GOT3 (cell line): ENCODE data around the gene CEMIP.
"Not testable (repeated sequence)": the region's sequence is repeated elsewhere in the genome, so short reads cannot be mapped to it uniquely, and the experiment has no call there.

Experiments
- DNase-seq: peaks from one replicate; lab custom pipeline; 2025; ENCODE audit warnings: mixed read lengths; lab: John Stamatoyannopoulos, UW

The CEMIP gene

DNA sequence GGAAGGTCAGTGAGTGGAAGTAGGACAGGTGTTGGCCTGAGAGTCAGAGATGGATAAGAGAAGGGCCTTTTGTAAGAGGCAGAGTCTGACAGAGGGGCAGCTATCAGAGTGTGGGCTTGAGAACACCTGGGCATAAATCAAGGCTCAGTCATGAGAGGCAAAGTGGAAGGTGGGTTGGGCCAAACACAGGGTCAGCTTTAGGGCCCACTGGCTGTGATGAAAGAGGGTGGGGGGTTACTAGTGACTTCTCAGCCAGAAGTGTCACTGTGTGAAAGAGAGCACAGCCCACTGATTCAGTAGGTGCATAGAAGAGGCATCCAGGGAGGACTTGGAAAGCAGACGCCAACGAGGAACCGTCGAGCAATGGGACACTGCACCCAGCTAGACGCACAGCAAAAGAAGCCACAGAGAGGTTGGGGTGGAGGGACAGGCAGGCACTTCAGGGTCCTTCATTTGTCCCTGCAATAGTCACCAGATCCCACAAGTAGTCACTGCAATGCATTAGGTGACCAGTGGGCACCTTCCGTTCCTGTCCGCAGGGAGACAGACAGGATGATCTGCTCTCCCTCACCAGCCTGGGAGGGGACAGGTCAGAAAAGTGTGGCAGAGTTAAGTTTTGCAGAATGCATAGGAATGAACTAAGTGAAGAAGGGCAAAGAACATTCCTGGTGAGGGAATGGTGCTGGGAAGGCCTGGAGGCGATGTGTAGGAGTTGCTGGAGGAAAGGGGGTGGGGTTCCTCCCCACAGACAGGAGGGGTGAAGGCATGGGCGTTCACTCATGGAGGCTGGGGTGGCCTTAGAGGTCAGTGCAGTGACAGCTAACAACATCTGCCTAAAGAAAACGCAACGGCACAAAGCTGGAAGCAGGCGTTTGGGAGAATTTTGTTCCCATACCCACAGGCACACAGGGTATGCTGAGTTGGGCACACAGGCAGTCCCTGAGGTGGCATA lies 174.1 kb downstream of the CEMIP start:
- no peak for DNase-seq

DNA sequence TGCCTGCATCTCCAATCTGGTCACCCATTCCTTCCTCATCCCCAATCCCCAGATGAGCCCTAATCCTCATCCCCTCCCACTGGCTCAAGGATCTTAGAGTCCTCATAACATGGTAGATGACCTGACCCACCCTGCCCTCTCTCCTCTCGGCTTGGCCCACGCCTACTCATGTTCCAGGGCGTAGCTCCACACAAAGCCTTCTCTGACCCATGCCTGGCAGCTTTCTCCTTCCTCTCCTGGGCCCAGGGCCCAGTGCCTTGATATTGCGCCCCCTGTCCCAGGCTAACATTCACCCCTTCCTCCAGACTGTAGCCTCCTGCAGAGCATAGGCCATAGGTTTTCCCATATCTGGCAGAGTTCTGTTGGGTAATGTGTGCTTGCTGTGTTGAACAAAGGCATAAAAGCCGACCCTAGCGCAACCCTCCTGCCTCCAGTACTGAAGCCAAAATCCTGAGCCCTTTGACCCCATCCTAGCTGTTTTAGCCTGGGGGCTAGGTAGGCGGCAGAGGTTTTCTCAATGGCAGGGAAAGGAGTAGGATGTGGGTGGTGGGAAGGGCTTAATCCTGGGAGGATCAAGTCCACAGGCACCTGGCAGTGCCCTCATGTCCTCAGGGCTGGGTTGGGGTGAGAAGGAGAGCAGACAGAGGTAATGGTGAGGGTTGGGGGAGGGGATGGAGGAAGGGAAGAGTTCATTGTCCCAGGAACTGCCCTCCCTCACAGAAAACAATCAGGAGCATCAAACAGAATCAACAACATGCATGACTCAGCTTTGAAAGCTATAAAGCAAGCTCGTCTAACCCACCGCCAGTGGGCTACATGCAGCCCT lies 175.0 kb downstream of the CEMIP start:
- no peak for DNase-seq

DNA sequence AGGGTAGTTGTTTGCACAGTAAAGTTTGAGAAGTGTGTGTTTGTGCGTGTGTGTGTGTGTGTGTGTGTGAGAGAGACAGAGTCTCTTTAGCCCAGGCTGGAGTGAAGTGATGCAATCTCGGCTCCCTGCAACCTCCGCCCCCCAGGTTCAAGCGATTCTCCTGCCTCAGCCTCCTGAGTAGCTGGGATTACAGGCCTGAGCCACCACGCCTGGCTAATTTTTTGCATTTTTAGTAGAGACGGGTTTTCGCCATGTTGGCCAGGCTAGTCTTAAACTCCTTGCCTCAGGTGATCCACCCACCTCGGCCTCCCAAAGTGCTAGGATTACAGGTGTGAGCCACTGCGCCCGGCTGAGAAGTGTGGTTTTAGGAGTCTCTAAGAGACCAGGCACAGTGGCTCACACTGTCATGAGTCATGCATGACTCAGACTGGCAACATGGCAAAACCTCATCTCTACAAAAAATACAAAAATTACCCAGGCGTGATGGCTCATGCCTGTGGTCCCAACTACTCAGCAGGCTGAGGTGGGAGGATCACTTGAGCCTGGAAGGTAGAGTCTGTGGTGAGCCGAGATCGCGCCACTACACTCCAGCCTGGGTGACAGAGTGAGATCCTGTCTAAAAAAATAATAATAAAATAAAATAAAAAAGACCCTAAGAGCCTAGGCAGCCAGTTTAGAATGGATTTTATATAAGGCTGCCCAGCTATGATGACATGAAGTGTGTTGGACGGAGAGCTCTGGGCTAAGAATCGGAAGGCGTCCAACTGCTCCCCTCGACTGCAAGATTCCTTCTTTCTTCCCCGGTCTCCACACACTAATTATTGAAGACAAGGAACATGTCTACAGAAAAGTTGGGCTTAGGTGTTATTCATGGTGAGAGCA lies 176.6 kb downstream of the CEMIP start:
- DNase-seq: not testable (repeated sequence)

GRCh38 chr15:80957556-80957955 lies 178.4 kb downstream of the CEMIP start:
- no peak for DNase-seq

DNA sequence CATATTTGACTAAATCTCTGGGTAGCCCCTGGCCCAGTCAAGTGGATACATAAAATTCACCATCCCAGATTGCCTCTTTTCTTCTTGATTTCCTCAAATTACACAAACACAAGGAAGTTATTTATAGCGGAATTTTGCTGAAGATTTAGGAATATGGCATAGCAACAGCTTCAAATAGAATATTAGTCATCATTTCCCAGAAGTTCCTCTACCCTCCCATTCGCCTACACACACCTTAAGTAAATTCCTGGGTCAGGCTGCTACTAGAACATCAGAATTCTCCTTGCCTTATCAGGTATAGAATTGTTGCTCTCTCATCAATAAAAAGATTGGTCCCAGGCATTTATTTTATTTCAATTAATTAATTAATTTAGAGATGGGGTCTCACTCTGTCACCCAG lies 178.8 kb downstream of the CEMIP start:
- DNase-seq: no peak

DNA sequence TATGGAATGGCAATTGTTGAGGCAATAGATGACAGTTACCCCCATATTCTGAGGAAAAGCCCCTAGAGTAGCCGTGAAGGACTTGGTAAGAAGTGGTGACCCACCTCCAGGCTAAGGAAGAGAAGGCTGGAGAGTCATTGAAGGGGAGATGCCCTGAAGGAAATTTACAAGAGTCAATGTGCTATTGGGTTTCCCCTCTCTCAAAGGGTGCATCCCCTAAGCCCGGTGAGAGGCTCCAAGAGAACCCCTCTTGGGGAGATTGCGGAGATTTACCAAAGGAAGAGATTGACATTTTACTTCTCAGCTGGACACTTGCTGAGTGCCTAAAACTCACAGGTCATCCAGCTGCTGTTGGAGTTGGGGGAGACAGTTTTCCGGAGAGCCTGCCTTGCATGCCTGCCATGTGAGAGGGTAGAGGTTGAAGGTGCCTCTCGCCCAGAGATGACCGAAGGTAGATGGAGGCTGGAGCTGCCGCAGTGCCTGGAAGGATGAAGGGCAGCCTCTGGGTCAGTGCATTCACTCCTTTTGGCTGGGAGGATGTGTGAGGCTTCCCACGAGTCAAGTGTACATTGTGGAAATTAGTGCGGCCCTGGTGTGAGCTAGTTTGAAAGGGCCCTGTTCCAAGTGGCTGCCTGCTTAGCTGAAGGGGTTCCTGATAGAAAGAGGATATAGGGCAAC lies 179.8 kb downstream of the CEMIP start:
- no peak for DNase-seq

- DNase-seq: not testable (repeated sequence)
Observed at GRCh38 chr15:80965454-80965853, 186.3 kb downstream of the CEMIP start.

- DNase-seq: no peak
Observed at GRCh38 chr15:80966431-80967197, 187.4 kb downstream of the CEMIP start.

DNA sequence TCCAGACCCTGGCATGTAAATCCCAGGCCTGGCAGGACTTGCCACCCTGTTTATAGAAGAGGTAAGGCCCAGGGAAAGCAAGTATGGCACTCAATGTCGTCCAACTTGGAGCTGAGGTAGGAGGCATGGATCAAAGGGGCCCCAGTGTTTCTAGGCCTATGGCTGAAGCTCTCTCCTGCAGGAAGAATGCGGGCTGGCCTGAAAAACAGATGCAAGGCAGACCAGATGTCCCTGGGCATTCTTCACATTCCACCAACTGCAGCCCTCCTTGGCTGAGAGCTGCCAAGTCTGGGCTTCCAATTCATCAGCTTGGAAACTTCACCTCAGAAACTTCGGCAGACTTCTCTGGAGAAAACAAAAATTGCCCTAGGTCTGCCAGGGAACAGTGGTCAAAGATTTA lies 188.3 kb downstream of the CEMIP start:
- no peak for DNase-seq

- no peak for DNase-seq
Observed at GRCh38 chr15:80967991-80968510, 188.9 kb downstream of the CEMIP start.

DNA sequence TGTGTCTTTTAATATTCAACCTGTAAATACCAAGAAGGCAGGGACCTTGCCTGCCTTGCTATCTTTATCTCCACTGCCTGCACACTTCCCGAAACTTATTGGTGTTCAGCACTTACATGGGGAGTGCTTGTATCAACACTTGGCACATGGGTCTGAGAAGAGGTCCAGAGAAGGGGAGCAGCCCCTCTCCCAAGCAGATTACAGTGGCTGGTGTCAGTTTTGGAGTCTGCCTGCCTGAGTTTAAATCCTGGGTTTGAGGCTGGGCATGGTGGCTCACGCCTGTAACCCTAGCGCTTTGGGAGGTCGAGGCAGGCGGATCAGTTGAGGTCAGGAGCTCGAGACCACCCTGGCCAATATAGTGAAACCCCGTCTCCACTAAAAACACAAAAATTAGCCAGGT lies 190.1 kb downstream of the CEMIP start:
- no peak for DNase-seq

- no peak for DNase-seq
Observed at GRCh38 chr15:80970018-80970657, 191.0 kb downstream of the CEMIP start.

DNA sequence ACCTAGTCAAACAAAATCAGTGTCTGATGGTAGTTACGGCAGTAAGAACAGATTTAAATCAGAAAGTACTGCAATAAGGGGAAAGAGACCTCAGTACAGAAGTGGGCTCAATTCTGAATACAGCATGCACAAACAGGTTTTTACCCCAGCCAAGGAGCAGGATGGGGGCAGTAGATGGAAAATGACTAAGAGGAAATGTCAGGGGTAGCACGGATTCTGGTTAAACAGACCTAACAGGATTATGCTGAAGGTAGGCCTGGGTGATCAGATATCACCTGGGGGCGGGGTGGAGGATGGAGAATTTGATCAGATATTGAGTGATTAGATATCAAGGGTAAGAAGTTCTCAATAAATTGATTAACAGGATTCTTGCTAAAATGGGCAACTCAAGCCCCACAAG lies 191.5 kb downstream of the CEMIP start:
- no peak for DNase-seq

DNA sequence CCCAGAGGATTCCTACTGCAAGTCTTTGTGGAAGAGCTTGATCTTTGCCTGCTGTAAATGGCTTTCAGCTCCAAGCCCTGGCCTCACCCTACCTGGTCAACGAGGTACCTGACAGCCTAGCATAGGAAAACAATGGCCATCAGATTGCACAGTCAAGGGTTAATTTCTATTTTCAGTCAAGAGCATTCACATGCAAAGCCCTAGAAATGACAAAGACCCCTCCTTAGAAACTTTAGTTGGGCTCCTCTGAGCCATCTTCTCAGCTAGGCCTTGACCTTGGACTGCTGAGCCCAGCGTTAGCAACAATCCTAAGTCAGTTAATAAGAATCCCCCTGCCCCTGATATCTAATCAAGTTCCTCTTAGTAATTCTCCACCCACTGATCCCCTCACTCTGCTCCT lies 192.0 kb downstream of the CEMIP start:
- no peak for DNase-seq

GRCh38 chr15:80972276-80972675 lies 193.1 kb downstream of the CEMIP start:
- no peak for DNase-seq

- no peak for DNase-seq
Observed at GRCh38 chr15:80974914-80975313, 195.7 kb downstream of the CEMIP start.

DNA sequence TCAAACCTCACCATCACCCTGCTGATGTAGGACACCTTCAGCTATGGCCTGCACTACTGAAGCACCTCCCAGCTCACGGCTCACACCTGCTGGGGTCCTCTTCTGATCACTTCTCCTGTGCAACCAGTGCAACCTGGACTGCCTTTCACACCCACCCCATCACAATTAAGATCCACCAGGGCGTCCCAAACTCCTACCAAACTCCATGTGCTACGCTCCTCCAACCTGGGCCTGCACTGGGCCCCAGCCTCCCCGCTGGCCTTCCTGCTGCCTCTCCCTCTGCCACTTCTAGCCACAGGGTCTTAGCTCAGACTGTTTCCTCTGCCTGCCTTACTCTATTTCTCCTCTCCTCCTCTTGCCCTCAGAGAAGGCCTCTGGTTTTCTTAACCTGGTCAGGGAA lies 197.7 kb downstream of the CEMIP start:
- no peak for DNase-seq

DNA sequence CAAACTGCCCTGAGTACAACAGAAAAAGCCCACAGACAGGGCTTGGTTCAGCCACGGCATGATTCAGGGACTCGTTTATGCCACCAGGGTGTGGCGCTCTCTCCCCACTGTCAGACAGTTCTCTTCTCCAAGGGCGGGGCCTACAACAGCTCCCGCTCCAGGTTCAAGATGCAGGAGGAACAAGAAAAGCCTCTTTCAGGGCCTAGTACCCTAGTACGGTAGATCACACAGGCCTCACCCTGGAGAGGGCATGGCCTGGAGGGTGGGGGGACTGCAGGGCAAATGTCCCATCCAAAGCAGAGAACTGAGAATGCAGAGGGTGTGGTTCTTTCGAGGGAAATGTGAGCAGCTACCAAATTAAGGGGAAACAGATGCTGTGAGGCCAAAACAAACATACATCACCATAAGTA lies 198.5 kb downstream of the CEMIP start:
- no peak for DNase-seq

- DNase-seq: no peak
Observed at GRCh38 chr15:80978685-80979329, 199.6 kb downstream of the CEMIP start.
